HG03280 (cell line): ENCODE data around the gene PHLDA2.
"Not testable (repeated sequence)": the region's sequence is repeated elsewhere in the genome, so short reads cannot be mapped to it uniquely, and the experiment has no call there.

Experiments
- ATAC-seq: cut with Tn5 transposase; IDR thresholded peaks from one replicate; pipeline ENCODE4 v1.9.1; 2021; ENCODE audit warnings: mild to moderate bottlenecking, moderate library complexity; ENCODE audit not compliant: unreplicated experiment

PHLDA2 gene

GRCh38 chr11:2945031-2945756 lies 16.0 kb upstream of the PHLDA2 start:
- no peak for ATAC-seq

- no peak for ATAC-seq
These were observed 15.3 kb upstream of the PHLDA2 start for GRCh38 chr11:2944530-2944929.

GRCh38 chr11:2943711-2944118 lies 14.5 kb upstream of the PHLDA2 start:
- no peak for ATAC-seq

- no peak for ATAC-seq
These were observed 13.9 kb upstream of the PHLDA2 start for GRCh38 chr11:2942872-2943710.

- ATAC-seq, result no peak
These were observed 13.2 kb upstream of the PHLDA2 start for GRCh38 chr11:2942447-2942846.

GRCh38 chr11:2940921-2941821 lies 12.0 kb upstream of the PHLDA2 start:
- ATAC-seq, result no peak

GRCh38 chr11:2940147-2940920 lies 11.1 kb upstream of the PHLDA2 start:
- no peak for ATAC-seq

- ATAC-seq, result not testable (repeated sequence)
These were observed 9.5 kb upstream of the PHLDA2 start for GRCh38 chr11:2938458-2939418.

- ATAC-seq, result not testable (repeated sequence)
These were observed 8.6 kb upstream of the PHLDA2 start for GRCh38 chr11:2937641-2938457.

GRCh38 chr11:2934611-2935239 lies 5.5 kb upstream of the PHLDA2 start:
- ATAC-seq, result no peak

- ATAC-seq, result no peak
These were observed 4.9 kb upstream of the PHLDA2 start for GRCh38 chr11:2934021-2934550.

GRCh38 chr11:2933375-2934020 lies 4.3 kb upstream of the PHLDA2 start:
- ATAC-seq, result no peak

GRCh38 chr11:2932850-2933251 lies 3.6 kb upstream of the PHLDA2 start:
- no peak for ATAC-seq

GRCh38 chr11:2931771-2932738 lies 2.8 kb upstream of the PHLDA2 start:
- ATAC-seq, result no peak

GRCh38 chr11:2931420-2931746 lies 2.2 kb upstream of the PHLDA2 start:
- no peak for ATAC-seq
